Measurements from ENCODE around the gene GHSR. TPM values are rescaled to one million over a fixed set of nuclear protein-coding genes. Genes with fewer than 3 reads are reported as not detected.
"Not testable (repeated sequence)": the region's sequence is repeated elsewhere in the genome, so short reads cannot be mapped to it uniquely, and the experiment has no call there.

The GHSR gene, protein sequence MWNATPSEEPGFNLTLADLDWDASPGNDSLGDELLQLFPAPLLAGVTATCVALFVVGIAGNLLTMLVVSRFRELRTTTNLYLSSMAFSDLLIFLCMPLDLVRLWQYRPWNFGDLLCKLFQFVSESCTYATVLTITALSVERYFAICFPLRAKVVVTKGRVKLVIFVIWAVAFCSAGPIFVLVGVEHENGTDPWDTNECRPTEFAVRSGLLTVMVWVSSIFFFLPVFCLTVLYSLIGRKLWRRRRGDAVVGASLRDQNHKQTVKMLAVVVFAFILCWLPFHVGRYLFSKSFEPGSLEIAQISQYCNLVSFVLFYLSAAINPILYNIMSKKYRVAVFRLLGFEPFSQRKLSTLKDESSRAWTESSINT
- not detected for polyA plus RNA-seq (2012; ENCODE audit: insufficient read depth, insufficient read length, low read depth)

DNA sequence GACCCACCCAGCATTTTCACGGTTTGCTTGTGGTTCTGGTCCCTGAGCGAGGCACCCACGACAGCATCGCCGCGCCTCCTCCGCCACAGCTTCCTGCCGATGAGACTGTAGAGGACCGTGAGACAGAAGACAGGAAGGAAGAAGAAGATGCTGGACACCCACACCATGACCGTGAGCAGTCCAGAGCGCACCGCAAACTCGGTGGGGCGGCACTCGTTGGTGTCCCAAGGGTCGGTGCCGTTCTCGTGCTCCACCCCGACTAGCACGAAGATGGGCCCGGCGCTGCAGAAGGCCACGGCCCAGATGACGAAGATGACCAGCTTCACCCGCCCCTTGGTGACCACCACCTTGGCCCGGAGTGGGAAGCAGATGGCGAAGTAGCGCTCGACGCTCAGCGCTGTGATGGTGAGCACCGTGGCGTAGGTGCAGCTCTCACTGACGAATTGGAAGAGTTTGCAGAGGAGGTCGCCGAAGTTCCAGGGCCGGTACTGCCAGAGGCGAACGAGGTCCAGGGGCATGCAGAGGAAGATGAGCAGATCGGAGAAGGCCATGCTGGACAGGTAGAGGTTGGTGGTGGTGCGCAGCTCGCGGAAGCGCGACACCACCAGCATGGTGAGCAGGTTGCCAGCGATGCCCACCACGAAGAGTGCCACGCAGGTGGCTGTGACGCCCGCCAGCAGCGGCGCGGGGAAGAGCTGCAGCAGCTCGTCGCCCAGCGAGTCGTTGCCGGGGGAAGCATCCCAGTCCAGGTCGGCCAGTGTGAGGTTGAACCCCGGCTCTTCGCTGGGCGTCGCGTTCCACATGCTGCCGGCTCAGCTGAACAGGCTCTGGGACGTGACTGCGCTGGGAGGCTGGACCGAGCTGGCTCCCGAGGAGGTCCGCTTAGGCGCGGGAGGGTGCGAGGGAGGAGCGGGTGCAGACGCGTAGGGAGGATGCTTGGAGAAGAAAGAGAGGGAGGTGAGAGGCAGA lies at the start of gene GHSR:
Gene GHSR, minus strand, starts transcription at position 846 of the 969 bp plus-strand sequence. Its CDS starts 43 bp downstream, at position 803.
- TF ChIP-seq, protein P1, sequence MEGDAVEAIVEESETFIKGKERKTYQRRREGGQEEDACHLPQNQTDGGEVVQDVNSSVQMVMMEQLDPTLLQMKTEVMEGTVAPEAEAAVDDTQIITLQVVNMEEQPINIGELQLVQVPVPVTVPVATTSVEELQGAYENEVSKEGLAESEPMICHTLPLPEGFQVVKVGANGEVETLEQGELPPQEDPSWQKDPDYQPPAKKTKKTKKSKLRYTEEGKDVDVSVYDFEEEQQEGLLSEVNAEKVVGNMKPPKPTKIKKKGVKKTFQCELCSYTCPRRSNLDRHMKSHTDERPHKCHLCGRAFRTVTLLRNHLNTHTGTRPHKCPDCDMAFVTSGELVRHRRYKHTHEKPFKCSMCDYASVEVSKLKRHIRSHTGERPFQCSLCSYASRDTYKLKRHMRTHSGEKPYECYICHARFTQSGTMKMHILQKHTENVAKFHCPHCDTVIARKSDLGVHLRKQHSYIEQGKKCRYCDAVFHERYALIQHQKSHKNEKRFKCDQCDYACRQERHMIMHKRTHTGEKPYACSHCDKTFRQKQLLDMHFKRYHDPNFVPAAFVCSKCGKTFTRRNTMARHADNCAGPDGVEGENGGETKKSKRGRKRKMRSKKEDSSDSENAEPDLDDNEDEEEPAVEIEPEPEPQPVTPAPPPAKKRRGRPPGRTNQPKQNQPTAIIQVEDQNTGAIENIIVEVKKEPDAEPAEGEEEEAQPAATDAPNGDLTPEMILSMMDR (IDR thresholded peaks at IDR 0.05; ENCODE audit: low read depth, low read length): no peak
- H3K36me3 ChIP-seq: no peaks in the 10 kb centered on the region
- H3K4me3 ChIP-seq (ENCODE audit: low read depth, low read length): no peak within 1 kb of the TSS
- peaks cover 76% of the 10 kb centered on the region for H3K27me3 ChIP-seq
- no peaks in the 10 kb centered on the region for H3K9me3 ChIP-seq
- DNase-seq: peak; percentile 10
- H3K4me1 ChIP-seq: no peaks in the 10 kb centered on the region

DNA sequence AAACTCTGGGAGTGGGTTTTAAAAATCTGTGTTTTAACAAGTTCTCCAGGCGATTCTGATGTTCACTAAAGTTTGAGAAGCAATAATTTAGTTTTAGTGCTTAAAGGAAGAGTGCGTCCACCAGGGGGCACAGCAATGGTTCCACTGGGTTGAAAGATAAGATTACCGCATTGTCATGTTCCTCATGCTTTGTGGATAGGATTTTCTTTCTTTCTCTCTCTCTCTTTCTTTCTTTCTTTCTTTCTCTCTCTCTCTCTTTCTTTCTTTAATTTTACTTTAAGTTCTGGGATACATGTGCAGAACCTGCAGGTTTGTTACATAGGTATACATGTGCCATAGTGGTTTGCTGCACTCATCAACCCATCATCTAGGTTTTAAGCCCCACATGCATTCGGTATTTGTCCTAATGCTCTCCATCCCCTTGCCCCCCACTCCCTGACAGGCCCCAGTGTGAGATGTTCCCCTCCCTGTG lies 42.0 kb upstream of the GHSR start:
- DNase-seq: peak; percentile 75
- not testable (repeated sequence) for H3K4me3 ChIP-seq (ENCODE audit: low read depth, low read length); H3K4me1 ChIP-seq; H3K9me3 ChIP-seq; H3K36me3 ChIP-seq
- TF ChIP-seq, protein P1 (IDR thresholded peaks at IDR 0.05; ENCODE audit: low read depth, low read length): peak; percentile 84
- H3K27me3 ChIP-seq: peaks cover 16% of the 10 kb centered on the region

DNA sequence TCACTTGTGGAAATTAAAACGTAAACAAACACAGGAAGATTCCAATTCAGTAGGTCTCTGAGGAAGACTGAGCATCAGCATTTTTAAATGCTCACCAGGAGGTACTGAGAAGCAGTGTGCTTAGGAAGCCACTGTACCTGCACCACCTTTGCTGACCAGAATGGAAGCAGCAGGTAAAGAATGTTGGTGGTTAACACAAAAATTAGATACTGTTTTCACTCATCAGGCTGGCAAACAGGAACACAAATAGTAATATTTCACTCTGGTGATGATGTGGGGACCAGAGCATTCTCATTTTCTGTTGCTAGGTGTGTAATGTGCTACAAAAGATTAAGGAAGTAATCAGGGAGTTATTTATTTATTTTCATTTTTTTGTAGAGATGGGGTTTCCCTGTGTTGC lies 29.9 kb upstream of the GHSR start:
- DNase-seq: no peak
- Histone ChIP-seq H3K27me3 (no peaks in the 10 kb centered on the region), H3K4me3 (ENCODE audit: low read depth, low read length) (no peak overlapping the region), H3K9me3 (no peaks in the 10 kb centered on the region), H3K4me1 (no peaks in the 10 kb centered on the region), H3K36me3 (no peaks in the 10 kb centered on the region)
- TF ChIP-seq, protein P1 (IDR thresholded peaks at IDR 0.05; ENCODE audit: low read depth, low read length): no peak

DNA sequence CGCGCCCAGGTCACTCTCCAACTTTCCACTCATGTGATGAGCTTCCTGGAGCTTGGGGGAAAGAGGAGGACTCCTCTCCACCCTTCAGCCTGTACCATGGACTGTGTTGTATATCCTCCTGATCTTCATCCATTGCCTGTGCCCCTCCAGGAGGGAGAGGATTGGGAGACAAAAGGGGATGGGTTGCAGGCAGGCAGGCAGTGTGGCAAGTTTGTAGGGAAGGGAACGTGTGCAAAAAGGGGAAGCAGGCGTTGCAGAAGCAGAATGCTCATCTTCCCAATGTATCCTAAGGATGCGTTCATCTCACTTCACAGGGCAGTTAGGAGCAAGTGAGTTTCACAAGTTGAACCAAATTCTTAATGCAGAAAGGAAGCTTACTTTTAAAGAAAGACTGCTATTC lies 28.1 kb upstream of the GHSR start:
- no peak for DNase-seq
- no peaks in the 10 kb centered on the region for H3K9me3 ChIP-seq
- H3K36me3 ChIP-seq: no peaks in the 10 kb centered on the region
- H3K27me3 ChIP-seq: no peaks in the 10 kb centered on the region
- TF ChIP-seq, protein P1 (IDR thresholded peaks at IDR 0.05; ENCODE audit: low read depth, low read length): no peak
- H3K4me1 ChIP-seq: no peaks in the 10 kb centered on the region
- H3K4me3 ChIP-seq (ENCODE audit: low read depth, low read length): peak overlapping the region; percentile 87; the same call in 1 of the 2 replicates

DNA sequence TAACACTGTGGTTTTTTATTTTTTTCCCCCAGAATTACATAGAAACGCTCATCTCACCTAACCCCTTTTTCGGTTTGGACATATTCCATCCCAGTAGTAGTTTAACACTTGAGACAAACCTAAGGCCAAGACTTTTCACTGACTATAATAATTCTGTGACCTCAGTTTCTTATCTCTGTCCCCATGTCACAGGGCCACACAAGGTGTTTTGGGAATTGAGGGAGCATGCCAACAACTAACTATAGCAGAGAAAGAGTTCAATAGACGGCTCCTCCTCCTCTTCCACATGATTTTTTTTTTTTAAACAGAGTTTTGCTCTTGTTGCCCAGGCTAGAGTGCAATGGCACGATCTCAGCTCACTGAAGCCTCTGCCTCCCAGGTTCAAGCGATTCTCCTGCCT lies 27.4 kb upstream of the GHSR start:
- TF ChIP-seq, protein P1 (IDR thresholded peaks at IDR 0.05; ENCODE audit: low read depth, low read length): no peak
- no peak for DNase-seq
- Histone ChIP-seq H3K9me3 (no peaks in the 10 kb centered on the region), H3K27me3 (no peaks in the 10 kb centered on the region), H3K4me1 (no peaks in the 10 kb centered on the region), H3K36me3 (no peaks in the 10 kb centered on the region), H3K4me3 (ENCODE audit: low read depth, low read length) (no peak overlapping the region)

All from BE2C (cell line).